HG02610 (cell line): ENCODE measurements around the gene FEM1B.

Experiments
- ATAC-seq: cut with Tn5 transposase; IDR thresholded peaks from one replicate; pipeline ENCODE4 v1.9.1; 2021; ENCODE audit warnings: mild to moderate bottlenecking, moderate library complexity; ENCODE audit not compliant: unreplicated experiment

The FEM1B gene

DNA sequence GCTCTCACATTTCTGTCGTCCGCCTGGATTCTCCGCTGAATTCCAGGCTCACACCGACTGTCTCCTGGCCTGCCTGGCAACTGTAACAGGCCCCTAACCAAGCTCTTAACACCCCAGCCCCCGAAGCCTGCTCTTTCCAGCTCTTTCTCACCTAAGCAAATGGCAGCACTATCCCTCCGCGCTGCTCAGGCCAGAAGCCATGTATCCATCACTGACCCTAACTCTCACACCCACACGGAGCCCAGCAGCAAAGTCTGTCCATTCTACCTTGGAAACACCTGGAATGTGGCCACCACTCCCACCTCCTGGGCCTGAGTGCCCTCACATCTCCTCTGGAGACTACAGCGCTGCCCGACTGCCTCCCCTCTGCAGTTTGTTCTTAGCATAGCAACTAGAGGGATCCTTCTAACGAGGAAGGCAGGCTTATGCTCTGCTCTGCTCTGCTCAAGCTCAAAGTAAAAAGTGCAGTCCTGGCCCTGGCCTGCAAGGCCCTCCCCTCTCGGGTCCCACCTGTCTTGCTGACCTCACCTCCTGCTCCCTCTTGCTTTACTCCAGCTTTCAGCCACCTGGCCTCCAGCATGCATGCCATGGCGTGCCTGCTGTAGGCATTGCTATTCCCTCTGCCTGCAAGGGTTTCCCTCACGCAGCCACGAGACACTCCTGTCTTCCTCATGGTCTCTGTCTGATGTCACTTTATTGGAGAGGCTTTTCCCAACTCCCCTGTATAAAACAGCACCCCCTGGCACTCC is 27.2 kb downstream of the FEM1B start:
- ATAC-seq: no peak

DNA sequence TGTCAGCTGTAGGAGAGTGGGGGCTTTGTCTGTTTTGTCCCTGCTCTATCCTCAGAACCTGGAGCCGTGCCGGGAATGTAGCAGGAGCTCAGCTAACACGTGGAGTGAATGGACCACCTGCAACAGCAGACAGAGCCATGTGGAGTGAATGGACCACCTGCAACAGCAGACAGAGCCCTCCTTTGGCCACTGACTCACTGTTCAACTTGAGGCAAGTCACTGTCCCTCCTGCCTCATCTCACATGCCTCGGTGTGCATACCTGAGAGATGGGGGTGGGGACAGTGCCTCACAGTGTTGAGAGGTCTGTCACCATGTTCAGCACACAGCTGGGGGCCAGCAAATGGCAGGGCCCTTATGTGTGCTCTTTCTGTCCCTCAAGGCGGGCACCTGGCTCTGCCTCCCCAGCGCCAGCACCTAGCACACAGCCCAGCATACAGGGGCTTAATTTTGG is 27.9 kb downstream of the FEM1B start:
- no peak for ATAC-seq

DNA sequence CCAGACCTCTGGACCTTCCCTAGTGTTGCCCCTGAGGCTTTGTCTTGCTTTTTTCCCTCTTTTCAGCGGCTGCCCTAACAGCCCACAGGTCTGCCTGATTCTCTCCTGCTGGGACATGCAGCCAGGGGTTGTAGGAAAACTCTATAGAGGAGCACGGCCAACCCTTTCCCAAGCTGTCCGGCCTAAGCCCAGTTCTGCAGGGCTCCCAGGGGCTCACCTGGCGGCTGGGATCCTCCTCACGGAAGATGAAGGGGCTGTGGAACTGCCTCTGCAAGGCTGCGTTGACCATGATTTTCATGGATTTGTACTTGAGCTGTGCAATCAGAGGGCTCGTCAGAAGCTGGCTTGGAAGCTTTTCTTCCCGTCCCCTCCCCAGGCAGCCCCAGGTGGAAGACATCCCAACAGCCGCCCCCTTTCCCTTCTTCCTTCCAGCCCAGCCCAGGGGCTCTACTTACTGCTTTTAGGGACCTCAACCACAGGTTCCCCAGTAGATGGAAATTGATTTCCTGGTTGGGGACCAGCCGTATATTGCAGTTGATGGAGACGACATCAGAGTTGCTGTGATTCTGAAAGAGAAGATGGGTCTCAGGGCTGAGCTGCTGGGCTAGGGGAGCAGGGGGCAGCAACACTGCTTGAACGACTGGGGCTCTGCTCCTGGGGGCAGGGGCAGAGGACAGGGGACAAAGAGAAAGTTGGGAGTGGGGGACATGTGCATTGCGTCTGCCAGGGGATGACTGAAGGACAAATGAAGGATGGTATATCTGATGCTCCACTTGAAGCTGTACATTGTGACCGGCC is 29.8 kb downstream of the FEM1B start:
- no peak for ATAC-seq

DNA sequence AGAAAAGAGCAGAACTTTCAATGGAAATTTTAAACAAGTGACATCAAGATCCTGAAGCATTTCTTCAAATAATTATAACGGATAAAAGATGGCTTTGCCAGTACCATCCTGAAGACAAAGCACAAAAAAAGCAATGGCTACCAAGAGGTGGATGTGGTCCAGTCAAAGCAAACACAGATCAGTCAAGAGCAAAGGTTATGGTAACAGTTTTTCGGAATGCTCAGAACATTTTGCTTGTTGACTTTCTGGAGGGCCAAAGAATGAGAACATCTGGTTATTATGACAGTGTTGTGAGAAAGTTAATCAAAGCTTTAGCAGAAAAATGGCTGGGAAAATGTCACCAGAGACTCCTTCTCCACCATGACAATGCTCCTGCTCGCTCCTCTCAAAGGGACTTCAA is 31.5 kb downstream of the FEM1B start:
- ATAC-seq: no peak

DNA sequence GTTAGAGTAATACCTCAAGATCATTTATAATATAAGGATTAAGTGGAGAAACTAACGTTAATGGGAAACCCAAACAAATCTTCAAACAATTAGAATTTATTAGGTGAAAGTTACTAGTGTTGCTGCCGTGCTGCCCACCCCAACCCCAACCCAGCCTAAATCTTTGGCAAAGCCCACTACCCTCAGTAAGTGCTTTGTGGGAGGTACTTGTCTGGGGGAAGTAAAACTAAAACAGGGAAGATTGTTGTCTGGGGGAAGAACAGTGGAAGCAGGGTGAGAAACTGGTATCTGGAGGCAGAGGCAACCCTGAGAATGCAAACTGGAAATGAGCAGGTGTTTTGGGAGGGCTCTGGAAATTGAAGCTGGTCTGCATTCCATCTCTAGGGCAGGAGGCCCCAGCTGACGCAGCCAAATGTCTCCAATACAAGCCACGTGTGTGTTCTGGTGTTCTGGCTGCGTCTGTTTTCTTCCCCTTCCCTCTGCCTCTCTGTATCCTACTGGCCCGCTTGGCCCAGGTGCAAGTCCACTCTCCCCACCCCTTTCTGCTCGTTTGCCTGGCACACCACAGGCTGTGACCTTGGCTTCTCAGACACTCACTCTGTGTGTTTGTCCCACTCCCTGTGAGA is 32.7 kb downstream of the FEM1B start:
- no peak for ATAC-seq

DNA sequence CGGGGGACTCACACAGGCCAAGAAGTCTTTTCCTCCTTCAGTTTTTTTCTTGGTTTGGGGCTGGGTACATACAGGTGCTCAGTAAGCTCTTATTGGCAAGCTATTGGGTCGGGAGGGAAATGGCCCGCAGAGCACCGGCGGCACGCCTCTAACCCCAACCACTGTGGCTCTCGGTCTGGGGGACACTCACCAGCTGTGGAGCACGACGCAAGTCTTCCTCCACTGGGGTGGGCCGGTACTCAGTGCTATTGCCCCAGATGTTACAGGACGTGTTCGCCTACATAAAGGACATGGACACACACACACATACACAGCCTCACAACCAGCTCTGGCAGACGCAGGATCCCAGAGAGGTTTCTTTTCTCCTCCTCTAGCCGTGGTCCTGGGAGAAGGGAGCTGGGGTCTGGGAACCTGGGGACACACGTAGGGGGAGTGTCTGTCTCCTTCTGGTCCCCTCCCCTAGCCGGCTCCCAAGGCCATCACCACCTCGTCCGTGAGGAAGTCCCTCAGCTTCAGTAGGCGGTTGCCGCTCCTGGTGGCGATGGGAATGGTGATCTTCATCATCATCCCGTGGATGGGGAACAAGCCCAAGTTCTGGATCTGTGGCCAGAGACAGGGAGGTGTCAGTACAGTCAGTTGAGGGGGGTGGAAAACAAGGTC is 33.4 kb downstream of the FEM1B start:
- no peak for ATAC-seq

DNA sequence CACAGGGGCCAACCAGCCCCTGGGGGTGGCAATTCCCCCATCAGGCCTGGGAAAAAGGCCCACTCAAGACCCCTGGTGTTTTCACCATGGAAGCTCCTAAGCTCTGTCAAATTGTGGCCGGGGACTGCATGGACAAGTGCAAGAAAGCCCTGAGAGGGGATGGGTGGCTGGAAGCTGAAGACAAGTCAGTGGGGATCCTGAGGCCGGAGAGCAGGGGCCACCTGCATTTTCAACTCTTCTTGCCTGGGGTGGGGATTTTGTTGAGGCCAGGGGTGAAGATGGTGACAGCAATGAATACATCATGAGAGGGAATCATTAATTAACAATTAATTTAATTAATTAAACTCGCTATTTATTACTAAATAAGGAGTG is 33.9 kb downstream of the FEM1B start:
- no peak for ATAC-seq

DNA sequence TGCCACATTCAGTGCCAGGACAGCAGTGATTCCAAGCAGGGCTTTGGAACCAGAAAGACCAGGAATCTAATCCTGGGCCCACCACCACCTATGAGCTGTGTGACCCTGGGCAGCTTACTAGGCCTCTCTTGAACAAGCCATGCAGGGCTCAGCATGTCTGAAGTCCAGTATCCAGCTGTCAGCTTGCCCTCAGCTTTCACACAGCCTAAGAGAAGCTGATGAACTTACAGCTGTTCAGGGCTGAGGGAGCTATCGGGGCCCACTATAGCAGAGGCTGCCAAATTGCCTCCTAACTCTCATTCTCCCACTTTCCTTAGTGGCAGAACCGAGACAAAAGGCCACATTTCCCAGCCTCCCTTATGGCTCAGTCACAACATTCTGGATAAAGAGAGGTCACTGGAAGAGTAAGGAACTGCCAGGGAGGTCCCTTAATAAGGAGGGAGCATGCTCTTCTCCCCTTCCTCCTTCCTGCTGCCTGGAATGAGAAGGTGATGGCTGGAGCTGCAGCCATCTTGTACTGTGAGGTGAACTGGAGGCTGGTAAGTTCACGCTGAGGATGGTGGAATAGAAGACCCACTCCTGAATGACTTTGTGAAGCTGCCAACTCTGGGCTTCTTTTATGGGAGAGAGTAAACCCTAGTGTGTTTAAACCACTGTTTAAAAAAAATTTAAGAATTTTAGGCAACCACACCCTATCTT is 34.5 kb downstream of the FEM1B start:
- ATAC-seq: no peak

DNA sequence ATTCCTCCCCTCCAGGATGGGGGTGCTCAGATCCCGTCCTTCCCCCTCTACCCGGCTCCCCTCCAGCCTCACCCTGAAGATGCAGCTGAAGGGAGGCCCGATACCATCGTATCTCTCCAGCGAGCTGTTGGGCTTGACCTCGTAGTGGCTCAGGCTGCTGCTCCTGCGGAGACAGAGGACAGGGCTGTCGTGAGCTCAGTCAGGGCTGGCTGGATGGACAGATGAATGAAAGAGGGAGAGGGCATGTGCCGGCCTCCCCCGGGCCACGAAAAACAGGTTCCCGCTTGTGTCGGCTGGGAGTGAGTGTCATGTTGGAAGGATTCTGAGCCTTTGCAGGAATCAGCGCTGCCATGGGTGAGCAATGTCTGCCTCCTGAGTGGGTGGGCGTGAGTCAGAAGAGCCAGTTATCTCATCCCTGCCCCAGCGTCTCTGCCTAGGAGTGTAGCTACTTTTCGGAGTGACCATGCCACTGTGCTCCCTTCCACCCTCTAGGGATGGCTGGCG is 35.2 kb downstream of the FEM1B start:
- no peak for ATAC-seq

DNA sequence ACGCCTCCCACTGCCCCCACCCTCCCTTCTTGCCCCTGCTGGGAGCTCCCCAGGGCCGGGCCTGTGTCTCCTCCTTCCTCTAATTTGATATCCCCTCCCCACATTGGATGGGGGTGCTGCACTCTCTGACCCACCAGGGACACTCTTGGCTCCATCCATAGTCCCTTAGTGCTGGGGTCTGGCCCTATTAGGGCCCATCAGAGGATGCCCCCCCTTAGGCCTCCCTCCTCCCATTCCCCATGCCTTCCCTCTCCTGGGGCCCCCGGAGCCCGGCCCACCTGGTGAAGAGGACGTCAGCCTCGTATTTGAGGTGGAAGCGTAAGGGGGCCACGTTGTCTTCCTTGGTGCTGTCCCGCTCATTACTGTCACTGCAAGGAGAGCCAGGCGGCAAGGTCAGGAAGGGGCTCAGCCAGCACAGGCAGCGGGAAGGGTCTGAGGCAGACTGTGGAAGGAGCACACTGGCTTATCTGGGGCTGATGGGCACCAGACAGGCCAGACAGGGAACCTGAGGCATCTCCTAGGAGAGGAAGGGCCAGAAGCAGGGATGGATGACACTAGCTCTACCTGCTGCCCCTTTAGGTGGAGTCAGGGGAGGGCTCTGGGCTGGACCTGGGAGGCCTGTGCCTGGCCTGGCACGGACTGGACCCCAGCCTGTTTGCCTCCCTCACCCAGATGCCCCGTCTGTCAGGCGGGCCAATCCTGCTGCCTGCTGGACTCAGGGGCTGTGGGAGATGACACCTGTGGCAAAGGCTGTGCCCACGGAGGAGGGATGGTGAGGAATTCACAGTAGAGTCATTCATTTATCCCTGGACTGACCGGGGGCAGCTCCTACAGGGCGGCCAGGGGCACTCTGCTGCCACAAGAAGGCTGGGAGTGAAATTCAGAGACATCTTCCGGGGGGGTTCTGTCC is 36.2 kb downstream of the FEM1B start:
- no peak for ATAC-seq

DNA sequence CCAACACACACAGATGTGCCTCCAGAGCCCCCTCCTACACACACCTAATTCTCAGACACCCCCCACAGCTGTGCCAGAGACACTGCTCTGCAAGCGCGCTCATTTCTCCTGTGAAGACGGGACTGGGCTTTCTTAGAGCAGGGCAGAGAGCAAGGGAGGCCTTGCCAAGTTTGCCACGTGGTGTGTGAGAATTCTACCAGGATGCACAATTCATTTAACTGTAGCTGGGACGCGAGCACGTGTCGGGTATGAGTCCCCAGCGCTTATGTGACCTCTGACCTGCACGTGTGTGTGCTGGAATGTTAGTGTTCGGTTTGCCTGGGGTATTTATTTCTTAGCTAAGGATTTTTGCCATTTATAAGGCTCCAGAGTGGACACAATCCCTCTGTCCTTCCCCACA is 37.0 kb downstream of the FEM1B start:
- no peak for ATAC-seq

DNA sequence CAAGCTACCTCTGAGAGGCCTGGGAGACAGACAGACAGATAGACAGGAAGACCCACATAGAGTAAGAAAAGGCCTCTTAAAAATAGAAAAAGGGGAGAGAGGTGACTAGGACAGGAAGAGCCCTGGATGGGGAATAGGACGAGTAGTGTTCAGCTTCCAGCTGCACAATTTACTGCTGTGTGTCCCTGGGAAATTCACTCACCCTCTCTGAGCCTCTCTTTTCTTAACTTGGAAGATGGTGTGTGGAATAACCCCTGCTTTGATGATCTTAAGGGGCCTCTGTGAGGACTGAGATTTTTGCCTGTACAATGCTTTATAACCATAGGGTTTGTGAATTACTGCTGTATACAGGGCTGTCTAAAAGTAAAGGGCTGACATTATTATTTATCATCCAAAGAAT is 37.5 kb downstream of the FEM1B start:
- ATAC-seq: no peak

DNA sequence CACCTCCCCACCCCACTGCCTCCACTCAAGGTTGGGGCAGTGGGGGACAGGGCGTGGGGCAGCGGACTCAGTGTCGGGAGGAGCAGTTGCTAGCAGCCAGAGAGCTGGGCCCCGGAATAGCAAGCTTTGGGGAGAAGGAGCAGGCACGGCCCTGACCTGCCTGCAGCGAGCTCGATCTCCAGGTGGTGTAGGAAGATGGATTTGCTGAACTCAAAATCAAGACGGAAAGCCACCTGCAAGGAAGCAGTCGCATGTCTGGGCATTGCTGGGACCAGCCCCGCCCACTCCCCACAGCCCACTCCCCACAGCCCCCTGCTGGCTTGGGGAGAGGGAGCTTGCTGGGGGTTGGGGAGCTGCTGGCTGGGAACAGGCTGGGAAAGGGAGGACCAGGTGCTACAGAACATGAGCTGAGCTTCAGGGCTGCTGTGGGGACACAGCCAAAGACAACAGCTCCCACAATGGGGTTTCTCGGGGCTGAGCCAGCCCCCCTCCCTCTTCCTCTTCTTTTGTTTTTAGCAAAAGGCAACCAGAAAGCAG is 38.0 kb downstream of the FEM1B start:
- no peak for ATAC-seq

DNA sequence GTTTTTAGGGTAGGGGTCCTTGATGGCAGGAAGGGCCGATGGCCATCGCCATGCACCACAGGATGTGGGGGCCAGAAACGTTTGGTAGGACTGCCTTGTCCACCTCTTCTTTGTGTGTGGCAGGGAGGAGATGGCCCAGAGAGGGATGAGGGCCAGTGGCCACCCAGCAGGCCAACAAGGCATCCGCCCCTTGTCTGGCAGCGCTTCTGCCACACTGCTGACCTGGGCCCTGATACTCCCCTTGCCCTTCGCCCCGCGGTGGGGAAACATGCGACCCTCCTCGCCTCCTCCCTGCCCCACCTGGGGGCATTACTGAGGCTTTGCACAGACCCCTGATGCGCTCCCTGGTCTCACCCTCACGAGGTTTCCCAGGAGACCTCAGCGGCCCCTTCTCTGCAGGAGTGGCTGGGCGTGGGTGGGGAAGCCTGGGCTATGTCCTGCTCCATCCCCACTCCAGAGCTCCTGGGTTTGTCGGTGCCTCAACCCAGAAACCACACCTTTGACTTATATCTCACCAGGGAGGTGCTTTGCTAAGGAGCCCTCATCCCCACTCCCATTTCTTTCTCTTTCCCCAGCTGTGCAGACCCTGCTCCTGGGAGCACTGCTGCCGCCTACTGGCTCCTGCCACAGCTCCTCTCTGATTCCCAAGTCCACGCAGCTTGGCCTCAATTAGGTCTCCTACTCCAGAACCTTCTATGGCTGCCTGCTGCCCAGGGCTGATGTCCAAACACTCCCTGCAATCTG is 38.7 kb downstream of the FEM1B start:
- no peak for ATAC-seq

DNA sequence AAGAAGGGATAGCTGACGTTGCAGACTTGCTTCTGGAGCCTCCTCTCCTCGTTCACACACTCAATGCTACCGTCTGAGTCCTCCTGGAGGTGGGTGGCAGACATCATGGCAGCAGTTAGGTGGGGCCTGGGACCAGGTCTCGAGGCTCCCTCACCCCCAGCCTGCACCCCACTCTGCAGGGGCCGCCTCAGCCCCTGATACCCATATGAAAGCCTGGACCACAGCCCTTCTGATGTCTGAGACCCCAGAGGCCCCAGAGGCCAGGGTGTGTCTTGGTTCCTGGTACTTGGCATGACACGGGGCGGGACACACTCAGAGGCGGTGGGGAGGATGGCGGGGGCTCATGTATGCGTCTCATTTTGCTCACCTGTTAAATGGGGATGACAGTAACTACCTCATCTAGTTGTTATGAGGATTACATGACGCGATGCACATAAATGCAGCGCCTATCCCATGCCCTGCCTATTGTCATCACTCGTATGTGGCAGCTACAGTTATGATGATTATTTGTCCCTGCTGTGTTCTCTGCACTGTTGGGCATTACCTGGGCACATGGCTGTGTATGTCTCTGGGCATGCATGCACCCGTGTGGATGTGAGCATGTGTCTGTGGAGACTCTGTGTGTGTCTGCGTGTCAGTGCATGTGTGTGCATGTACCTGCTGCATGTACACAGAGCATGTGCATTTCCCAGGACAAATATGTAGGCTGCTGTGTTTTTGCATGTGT is 39.9 kb downstream of the FEM1B start:
- ATAC-seq: no peak

DNA sequence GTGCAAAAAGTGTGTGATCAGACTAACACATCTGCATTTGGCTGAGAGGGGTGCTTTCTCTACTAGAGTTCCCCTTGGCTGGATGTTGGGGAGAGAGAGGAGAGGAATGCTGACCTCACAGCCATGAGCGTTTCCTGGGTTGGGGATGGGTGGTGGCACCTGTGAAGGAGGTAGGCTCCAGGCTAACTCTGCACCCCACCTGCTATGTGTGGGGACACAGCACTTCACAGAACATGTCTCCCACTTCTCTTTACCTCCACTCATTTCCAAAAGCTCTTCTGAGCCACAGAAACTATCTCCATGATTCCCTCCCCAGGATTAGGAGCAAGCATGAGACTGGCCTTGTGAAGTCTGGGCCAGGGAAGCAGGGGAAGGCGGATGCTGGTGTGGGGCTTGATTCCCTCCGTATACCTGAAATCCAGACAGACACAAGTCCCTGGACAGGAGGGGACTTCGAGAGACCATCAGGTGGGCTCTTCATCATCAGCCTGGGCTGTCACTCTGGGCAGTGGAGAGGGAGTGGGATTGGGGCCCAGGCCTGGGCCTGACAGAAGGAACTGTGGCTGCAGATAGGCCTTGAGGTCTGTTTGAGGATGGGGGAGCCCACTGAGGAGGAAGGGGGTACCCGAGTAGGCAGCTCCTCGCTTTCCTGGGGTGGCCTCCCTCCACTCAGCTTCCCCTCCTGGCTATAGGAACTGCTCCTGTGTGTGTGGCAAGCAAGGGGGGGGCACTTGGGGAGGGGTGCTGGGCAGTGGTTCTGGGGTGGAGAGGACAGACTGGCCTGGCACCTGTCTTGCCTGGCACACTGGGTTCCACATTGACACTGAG is 40.7 kb downstream of the FEM1B start:
- ATAC-seq: no peak
